Ishikawa (cell line): ENCODE results near the gene FBXO9.

ENCODE experiments used
- CEBPB ChIP-seq: IDR thresholded peaks from 2 replicates; pipeline ENCODE4 v1.6.1; 2012
- CREB1 ChIP-seq: IDR thresholded peaks from 2 replicates; pipeline ENCODE4 v1.6.1; 2012; ENCODE audit warnings: low read depth
- EGR1 ChIP-seq: IDR thresholded peaks from 2 replicates; pipeline ENCODE4 v1.6.1; 2012
- EP300 ChIP-seq: IDR thresholded peaks from 2 replicates; pipeline ENCODE4 v1.6.1; 2012; ENCODE audit warnings: borderline replicate concordance
- FOXM1 ChIP-seq: IDR thresholded peaks from 2 replicates; pipeline ENCODE4 v1.6.1; 2012; ENCODE audit warnings: low read depth, borderline replicate concordance
- NFIC ChIP-seq: IDR thresholded peaks from 2 replicates; pipeline ENCODE4 v1.6.1; 2012
- RAD21 ChIP-seq: IDR thresholded peaks from 2 replicates; pipeline ENCODE4 v1.6.1; 2012; ENCODE audit warnings: low read depth
- REST ChIP-seq: IDR thresholded peaks from 2 replicates; pipeline ENCODE4 v1.6.1; 2012; ENCODE audit warnings: low read depth, mild to moderate bottlenecking
- TAF1 ChIP-seq: IDR thresholded peaks from 2 replicates; pipeline ENCODE4 v1.6.1; 2012; ENCODE audit warnings: low read depth, mild to moderate bottlenecking
- TCF12 ChIP-seq: IDR thresholded peaks from 2 replicates; pipeline ENCODE4 v1.6.1; 2012; ENCODE audit warnings: low read depth
- TEAD4 ChIP-seq: IDR thresholded peaks from 2 replicates; pipeline ENCODE4 v1.6.1; 2012
- USF1 ChIP-seq: IDR thresholded peaks from 2 replicates; pipeline ENCODE4 v1.6.1; 2012
- YY1 ChIP-seq: IDR thresholded peaks from 2 replicates; pipeline ENCODE4 v1.6.1; 2012; ENCODE audit warnings: low read depth
- ZBTB7A ChIP-seq: IDR thresholded peaks from 2 replicates; pipeline ENCODE4 v1.6.1; 2012; ENCODE audit warnings: low read depth
- TF ChIP-seq, protein P1 (sequence below): IDR thresholded peaks from 2 replicates; pipeline ENCODE4 v1.6.1; 2012

The FBXO9 gene

GRCh38 chr6:53035549-53036213 lies 29.5 kb upstream of the FBXO9 start:
- no peak for TF ChIP-seq TAF1
- TF ChIP-seq YY1: no peak
- no peak for TF ChIP-seq FOXM1
- TF ChIP-seq CEBPB: no peak
- no peak for TF ChIP-seq REST
- TF ChIP-seq TEAD4: no peak
- TF ChIP-seq RAD21: no peak
- no peak for TF ChIP-seq ZBTB7A
- no peak for TF ChIP-seq EP300
- TF ChIP-seq USF1: no peak
- TF ChIP-seq TCF12: no peak
- TF ChIP-seq EGR1: no peak
- TF ChIP-seq CREB1: no peak
- no peak for TF ChIP-seq NFIC
- TF ChIP-seq, protein P1, sequence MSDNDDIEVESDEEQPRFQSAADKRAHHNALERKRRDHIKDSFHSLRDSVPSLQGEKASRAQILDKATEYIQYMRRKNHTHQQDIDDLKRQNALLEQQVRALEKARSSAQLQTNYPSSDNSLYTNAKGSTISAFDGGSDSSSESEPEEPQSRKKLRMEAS: no peak

- TF ChIP-seq EGR1 (no peak), YY1 (no peak), REST (no peak; the same call in 1 of the 2 replicates), USF1 (no peak)
Measured at GRCh38 chr6:53038141-53038540, 27.1 kb upstream of the FBXO9 start.

DNA sequence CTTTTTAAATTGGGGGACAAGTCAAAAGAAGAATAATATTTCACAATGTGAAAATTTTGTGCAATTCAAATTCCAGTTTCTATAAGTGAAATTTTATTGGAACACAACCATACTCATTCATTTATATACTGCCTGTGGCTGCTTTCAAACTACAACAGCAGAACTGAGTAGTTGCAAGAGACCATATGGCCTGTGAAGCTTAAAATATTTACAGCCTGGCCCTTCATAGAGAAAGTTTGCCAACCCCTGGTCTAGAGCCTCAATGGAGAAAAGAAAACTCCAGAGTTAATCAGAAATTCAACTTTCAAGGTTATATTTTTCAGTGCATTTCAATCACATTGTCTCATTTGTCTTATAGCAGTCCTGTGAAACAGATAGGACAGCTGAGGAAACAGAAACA lies 26.6 kb upstream of the FBXO9 start:
- TF ChIP-seq CREB1 (no peak), EGR1 (no peak), TAF1 (no peak), YY1 (no peak), NFIC (no peak), CEBPB (no peak), USF1 (no peak), REST (no peak), TEAD4 (no peak), RAD21 (no peak), FOXM1 (no peak), TCF12 (no peak)
- TF ChIP-seq, protein P1: no peak

GRCh38 chr6:53041356-53041755 lies 23.8 kb upstream of the FBXO9 start:
- TF ChIP-seq FOXM1 (no peak), YY1 (no peak), REST (no peak), TCF12 (no peak), NFIC (no peak), USF1 (no peak), RAD21 (no peak), EGR1 (no peak), TAF1 (no peak), CREB1 (no peak), CEBPB (no peak), ZBTB7A (no peak), TEAD4 (no peak)
- TF ChIP-seq, protein P1: no peak
